ENCODE measurements around the gene HILPDA.
"Not testable (repeated sequence)": the region's sequence is repeated elsewhere in the genome, so short reads cannot be mapped to it uniquely, and the experiment has no call there.

HILPDA gene

DNA sequence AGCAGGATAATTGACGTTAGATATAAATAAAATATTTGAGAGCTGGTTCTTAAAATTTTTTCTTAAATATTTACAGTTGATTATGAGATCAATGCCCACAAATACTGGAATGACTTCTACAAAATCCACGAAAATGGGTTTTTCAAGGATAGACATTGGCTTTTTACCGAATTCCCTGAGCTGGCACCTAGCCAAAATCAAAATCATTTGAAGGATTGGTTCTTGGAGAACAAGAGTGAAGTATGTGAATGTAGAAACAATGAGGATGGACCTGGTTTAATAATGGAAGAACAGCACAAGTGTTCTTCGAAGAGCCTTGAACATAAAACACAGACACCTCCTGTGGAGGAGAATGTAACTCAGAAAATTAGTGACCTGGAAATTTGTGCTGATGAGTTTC is 23.4 kb downstream of the HILPDA start:
- not testable (repeated sequence) for DNase-seq; H3K9me3 ChIP-seq (ENCODE audit: insufficient read depth, low read depth, low read length); H3K27me3 ChIP-seq (ENCODE audit: insufficient read depth, low read length); H4K91ac ChIP-seq (ENCODE audit: low read depth, low read length); H3K4ac ChIP-seq (ENCODE audit: low read depth, low read length); H3K4me3 ChIP-seq (ENCODE audit: low read depth, low read length); H3K79me2 ChIP-seq (ENCODE audit: control insufficient read depth, insufficient read depth, low read length, poor library complexity); H3K9ac ChIP-seq (ENCODE audit: low read length); H3K79me1 ChIP-seq (ENCODE audit: low read length); H3K27ac ChIP-seq (ENCODE audit: low read depth, low read length); H2AK5ac ChIP-seq (ENCODE audit: low read length); H3K23ac ChIP-seq (ENCODE audit: low read length); H3K18ac ChIP-seq (ENCODE audit: low read length); H4K8ac ChIP-seq (ENCODE audit: low read depth, low read length); H2BK120ac ChIP-seq (ENCODE audit: insufficient read depth, low read length, poor library complexity); H3K14ac ChIP-seq (ENCODE audit: low read length); H2BK12ac ChIP-seq (ENCODE audit: low read length); H2AFZ ChIP-seq (ENCODE audit: insufficient read depth, low read length, poor library complexity); H4K12ac ChIP-seq (ENCODE audit: low read depth, low read length); H3K4me1 ChIP-seq (ENCODE audit: control insufficient read depth in 1 of 2, insufficient read depth in 2 of 2, low read length in 2 of 2); H3K36me3 ChIP-seq (ENCODE audit: control insufficient read depth in 1 of 2, insufficient read depth in 2 of 2, low read length in 2 of 2); H3K4me2 ChIP-seq (ENCODE audit: low read length); H2BK5ac ChIP-seq (ENCODE audit: low read depth, low read length, poor library complexity)
- 100% methylated on average over 1 of the region's 4 CpGs for WGBS (ENCODE audit: extremely low coverage, insufficient coverage, insufficient read length)

DNA sequence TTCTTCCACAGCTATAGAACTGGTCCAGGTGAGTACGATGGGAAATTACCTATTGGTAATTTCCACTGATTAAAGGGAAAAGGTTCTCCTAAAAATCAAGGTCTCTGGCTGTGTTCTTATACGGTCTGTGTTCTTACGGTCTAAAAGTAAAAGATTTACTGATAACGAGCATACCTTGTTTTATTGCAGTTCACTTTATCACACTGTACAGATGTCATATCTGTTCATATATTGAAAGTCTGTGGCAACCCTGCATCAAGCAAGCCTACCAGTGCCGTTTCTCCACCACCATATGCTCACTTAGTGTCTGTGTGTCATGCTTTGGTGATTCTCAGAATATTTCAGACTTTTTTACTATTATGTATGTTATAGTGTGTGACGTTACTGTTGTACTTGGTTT is 32.5 kb downstream of the HILPDA start:
- H3K27ac ChIP-seq (ENCODE audit: low read depth, low read length); H4K12ac ChIP-seq (ENCODE audit: low read depth, low read length); H4K91ac ChIP-seq (ENCODE audit: low read depth, low read length); H3K79me2 ChIP-seq (ENCODE audit: control insufficient read depth, insufficient read depth, low read length, poor library complexity); H2BK5ac ChIP-seq (ENCODE audit: low read depth, low read length, poor library complexity); H2BK120ac ChIP-seq (ENCODE audit: insufficient read depth, low read length, poor library complexity); H3K4ac ChIP-seq (ENCODE audit: low read depth, low read length); H3K79me1 ChIP-seq (ENCODE audit: low read length); H4K8ac ChIP-seq (ENCODE audit: low read depth, low read length); H3K4me1 ChIP-seq (ENCODE audit: control insufficient read depth in 1 of 2, insufficient read depth in 2 of 2, low read length in 2 of 2); H3K18ac ChIP-seq (ENCODE audit: low read length); H3K23ac ChIP-seq (ENCODE audit: low read length); H2AFZ ChIP-seq (ENCODE audit: insufficient read depth, low read length, poor library complexity); H2AK5ac ChIP-seq (ENCODE audit: low read length); H3K14ac ChIP-seq (ENCODE audit: low read length); H3K27me3 ChIP-seq (ENCODE audit: insufficient read depth, low read length); DNase-seq; H3K4me3 ChIP-seq (ENCODE audit: low read depth, low read length); H3K4me2 ChIP-seq (ENCODE audit: low read length); H3K9me3 ChIP-seq (ENCODE audit: insufficient read depth, low read depth, low read length); H2BK12ac ChIP-seq (ENCODE audit: low read length); H3K9ac ChIP-seq (ENCODE audit: low read length): not testable (repeated sequence)
- WGBS (ENCODE audit: extremely low coverage, insufficient coverage, insufficient read length) = no CpG with 5 or more reads among the region's 6 CpGs
- peaks cover 0 to 12% of the 10 kb centered on the region in 2 experiments for H3K36me3 ChIP-seq (ENCODE audit: control insufficient read depth in 1 of 2, insufficient read depth in 2 of 2, low read length in 2 of 2)

DNA sequence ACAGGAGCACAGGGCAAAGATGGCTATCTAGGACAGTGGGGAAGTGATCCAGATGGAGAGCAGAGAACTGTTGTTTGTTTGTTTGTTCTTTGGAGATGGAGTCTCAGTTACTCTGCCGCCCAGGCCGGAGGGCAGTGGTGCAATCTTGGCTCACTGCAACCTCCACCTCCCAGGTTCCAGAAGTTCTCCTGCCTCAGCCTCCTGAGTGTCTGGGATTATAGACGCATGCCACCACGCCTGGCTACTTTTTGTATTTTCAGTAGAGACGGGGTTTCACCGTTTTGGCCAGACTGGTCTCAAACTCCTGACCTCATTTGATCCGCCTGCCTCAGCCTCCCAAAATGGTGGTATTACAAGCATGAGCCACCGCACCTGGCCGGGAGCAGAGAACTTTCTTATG is 41.7 kb downstream of the HILPDA start:
- Histone ChIP-seq H3K4ac (ENCODE audit: low read depth, low read length) (no peak overlapping the region), H3K27me3 (ENCODE audit: insufficient read depth, low read length) (no peaks in the 10 kb centered on the region), H3K27ac (ENCODE audit: low read depth, low read length) (no peak overlapping the region), H2AK5ac (ENCODE audit: low read length) (no peak overlapping the region), H3K23ac (ENCODE audit: low read length) (no peak overlapping the region), H2BK12ac (ENCODE audit: low read length) (no peak overlapping the region), H3K4me1 (ENCODE audit: control insufficient read depth in 1 of 2, insufficient read depth in 2 of 2, low read length in 2 of 2) (no peaks in the 10 kb centered on the region), H3K14ac (ENCODE audit: low read length) (no peak overlapping the region), H3K18ac (ENCODE audit: low read length) (no peak overlapping the region), H4K8ac (ENCODE audit: low read depth, low read length) (no peak overlapping the region), H2BK5ac (ENCODE audit: low read depth, low read length, poor library complexity) (no peak overlapping the region), H2BK120ac (ENCODE audit: insufficient read depth, low read length, poor library complexity) (no peak overlapping the region), H3K4me2 (ENCODE audit: low read length) (no peak overlapping the region), H4K12ac (ENCODE audit: low read depth, low read length) (no peak overlapping the region), H3K9ac (ENCODE audit: low read length) (peak overlapping the region; percentile 64), H2AFZ (ENCODE audit: insufficient read depth, low read length, poor library complexity) (no peak overlapping the region), H4K91ac (ENCODE audit: low read depth, low read length) (no peak overlapping the region), H3K79me1 (ENCODE audit: low read length) (no peaks in the 10 kb centered on the region), H3K79me2 (ENCODE audit: control insufficient read depth, insufficient read depth, low read length, poor library complexity) (no peaks in the 10 kb centered on the region), H3K36me3 (ENCODE audit: control insufficient read depth in 1 of 2, insufficient read depth in 2 of 2, low read length in 2 of 2) (peaks cover 21 to 26% of the 10 kb centered on the region in 2 experiments), H3K9me3 (ENCODE audit: insufficient read depth, low read depth, low read length) (no peaks in the 10 kb centered on the region), H3K4me3 (ENCODE audit: low read depth, low read length) (no peak overlapping the region)
- WGBS (ENCODE audit: extremely low coverage, insufficient coverage, insufficient read length) = no CpG with 5 or more reads among the region's 9 CpGs
- DNase-seq = no peak

DNA sequence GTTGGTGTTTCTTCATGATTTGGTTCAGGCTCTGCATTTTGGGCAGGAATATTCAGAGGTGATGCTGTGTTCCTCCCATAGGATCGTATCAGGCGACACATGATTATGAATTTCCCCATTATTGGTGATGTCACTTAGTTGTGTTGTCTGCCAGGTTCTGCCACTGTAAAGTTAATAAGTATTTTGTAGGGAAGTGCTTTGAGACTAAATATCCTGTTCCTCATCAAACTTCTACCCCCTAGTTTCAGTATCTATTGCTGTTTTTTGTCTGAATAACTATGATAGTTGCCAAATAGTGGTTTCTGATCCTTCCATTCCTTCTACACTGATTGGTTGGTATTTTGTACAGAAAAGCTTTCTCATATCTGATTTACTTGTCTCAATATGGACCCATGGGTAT is 49.7 kb downstream of the HILPDA start:
- H3K27ac ChIP-seq (ENCODE audit: low read depth, low read length); H3K23ac ChIP-seq (ENCODE audit: low read length); H3K18ac ChIP-seq (ENCODE audit: low read length); H3K79me1 ChIP-seq (ENCODE audit: low read length); H3K9me3 ChIP-seq (ENCODE audit: insufficient read depth, low read depth, low read length); H3K14ac ChIP-seq (ENCODE audit: low read length); H3K27me3 ChIP-seq (ENCODE audit: insufficient read depth, low read length); H2AK5ac ChIP-seq (ENCODE audit: low read length); H2AFZ ChIP-seq (ENCODE audit: insufficient read depth, low read length, poor library complexity); H4K91ac ChIP-seq (ENCODE audit: low read depth, low read length); H3K79me2 ChIP-seq (ENCODE audit: control insufficient read depth, insufficient read depth, low read length, poor library complexity); H4K12ac ChIP-seq (ENCODE audit: low read depth, low read length); H2BK12ac ChIP-seq (ENCODE audit: low read length); H3K4me3 ChIP-seq (ENCODE audit: low read depth, low read length); H3K4me2 ChIP-seq (ENCODE audit: low read length); H3K4ac ChIP-seq (ENCODE audit: low read depth, low read length); DNase-seq; H2BK120ac ChIP-seq (ENCODE audit: insufficient read depth, low read length, poor library complexity); H2BK5ac ChIP-seq (ENCODE audit: low read depth, low read length, poor library complexity); H3K9ac ChIP-seq (ENCODE audit: low read length); H4K8ac ChIP-seq (ENCODE audit: low read depth, low read length); H3K4me1 ChIP-seq (ENCODE audit: control insufficient read depth in 1 of 2, insufficient read depth in 2 of 2, low read length in 2 of 2): not testable (repeated sequence)
- H3K36me3 ChIP-seq (ENCODE audit: control insufficient read depth in 1 of 2, insufficient read depth in 2 of 2, low read length in 2 of 2) = peaks cover 5 to 10% of the 10 kb centered on the region in 2 experiments
- WGBS (ENCODE audit: extremely low coverage, insufficient coverage, insufficient read length) = no CpG with 5 or more reads among the region's 2 CpGs

Data from trophoblast cell (in vitro differentiated cells and primary cell).